Measurements from ENCODE around the gene FAM83G.

- TF ChIP-seq, protein P1, sequence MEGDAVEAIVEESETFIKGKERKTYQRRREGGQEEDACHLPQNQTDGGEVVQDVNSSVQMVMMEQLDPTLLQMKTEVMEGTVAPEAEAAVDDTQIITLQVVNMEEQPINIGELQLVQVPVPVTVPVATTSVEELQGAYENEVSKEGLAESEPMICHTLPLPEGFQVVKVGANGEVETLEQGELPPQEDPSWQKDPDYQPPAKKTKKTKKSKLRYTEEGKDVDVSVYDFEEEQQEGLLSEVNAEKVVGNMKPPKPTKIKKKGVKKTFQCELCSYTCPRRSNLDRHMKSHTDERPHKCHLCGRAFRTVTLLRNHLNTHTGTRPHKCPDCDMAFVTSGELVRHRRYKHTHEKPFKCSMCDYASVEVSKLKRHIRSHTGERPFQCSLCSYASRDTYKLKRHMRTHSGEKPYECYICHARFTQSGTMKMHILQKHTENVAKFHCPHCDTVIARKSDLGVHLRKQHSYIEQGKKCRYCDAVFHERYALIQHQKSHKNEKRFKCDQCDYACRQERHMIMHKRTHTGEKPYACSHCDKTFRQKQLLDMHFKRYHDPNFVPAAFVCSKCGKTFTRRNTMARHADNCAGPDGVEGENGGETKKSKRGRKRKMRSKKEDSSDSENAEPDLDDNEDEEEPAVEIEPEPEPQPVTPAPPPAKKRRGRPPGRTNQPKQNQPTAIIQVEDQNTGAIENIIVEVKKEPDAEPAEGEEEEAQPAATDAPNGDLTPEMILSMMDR (IDR thresholded peaks at IDR 0.05; ENCODE audit: low read depth, low read length, poor library complexity, severe bottlenecking): no peak
- no peak for TF ChIP-seq EZH2phosphoT487 (IDR thresholded peaks at IDR 0.05; ENCODE audit: borderline replicate concordance, low read length)
Observed at GRCh38 chr17:18994631-18995030, 9.9 kb downstream of the FAM83G start.

All from DOHH2 (cell line).